ENCODE measurements around the gene GSDME. TPM values are rescaled to one million over a fixed set of nuclear protein-coding genes. Genes with fewer than 3 reads are reported as not detected.

GSDME gene
- total RNA-seq, 5 donors from 2014 or later (not counting 1 experiment from before 2014, with no cell fraction given) = 0.38 to 1.1 (median 0.46) TPM; not detected in 1

GRCh38 chr7:24698531-24699266 is 58.6 kb downstream of the GSDME start:
- Mint-ChIP-seq H3K27me3 (no peaks in the 10 kb centered on the region), H3K36me3 (peaks cover 34% of the 10 kb centered on the region), H3K27ac (no peak overlapping the region), H3K9me3 (no peaks in the 10 kb centered on the region), H3K4me1 (no peaks in the 10 kb centered on the region), H3K4me3 (no peak overlapping the region)
- no peaks in the 10 kb centered on the region for H3K9me3 ChIP-seq
- POLR2A ChIA-PET = no interaction called here
- CTCF ChIA-PET = no interaction called here
- no peaks in the 10 kb centered on the region for H3K27me3 ChIP-seq (replicated peaks in 1 of 2; ENCODE audit: control insufficient read depth in 2 of 2, extremely low read depth in 1 of 2, insufficient read depth in 2 of 2, low read length in 1 of 2)
- ATAC-seq (replicated peaks in 1 of 4) (no peak), DNase-seq (no peak)
- no peak overlapping the region for H3K4me3 ChIP-seq (ENCODE audit: control insufficient read depth in 1 of 2, extremely low read depth in 1 of 2, low read length in 1 of 2)
- no peaks in the 10 kb centered on the region for H3K36me3 ChIP-seq (ENCODE audit: control insufficient read depth in 2 of 2, extremely low read depth in 1 of 2, insufficient read depth in 1 of 2, low read length in 1 of 2)
- 100% methylated on average over 3 of the region's 7 CpGs for WGBS (ENCODE audit: insufficient coverage)
- no peaks in the 10 kb centered on the region for H3K4me1 ChIP-seq (ENCODE audit: control insufficient read depth in 1 of 2, extremely low read depth in 1 of 2, insufficient read depth in 2 of 2, low read length in 2 of 2)
- H3K27ac ChIP-seq (ENCODE audit: low read length) = no peak overlapping the region

- Histone ChIP-seq H3K4me3 (ENCODE audit: control insufficient read depth in 1 of 2, extremely low read depth in 1 of 2, low read length in 1 of 2) (no peak overlapping the region), H3K9me3 (no peaks in the 10 kb centered on the region), H3K4me1 (ENCODE audit: control insufficient read depth in 1 of 2, extremely low read depth in 1 of 2, insufficient read depth in 2 of 2, low read length in 2 of 2) (no peaks in the 10 kb centered on the region), H3K27me3 (replicated peaks in 1 of 2; ENCODE audit: control insufficient read depth in 2 of 2, extremely low read depth in 1 of 2, insufficient read depth in 2 of 2, low read length in 1 of 2) (no peaks in the 10 kb centered on the region), H3K27ac (ENCODE audit: low read length) (no peak overlapping the region), H3K36me3 (ENCODE audit: control insufficient read depth in 2 of 2, extremely low read depth in 1 of 2, insufficient read depth in 1 of 2, low read length in 1 of 2) (no peaks in the 10 kb centered on the region)
- DNase-seq = no peak
- no peak for ATAC-seq (replicated peaks in 1 of 4)
- no peaks in the 10 kb centered on the region for H3K9me3 Mint-ChIP-seq
- 100% methylated on average over 1 of the region's 4 CpGs for WGBS (ENCODE audit: insufficient coverage)
- H3K27ac Mint-ChIP-seq = no peak overlapping the region
- POLR2A ChIA-PET = no interaction called here
- CTCF ChIA-PET = no interaction called here
- H3K4me1 Mint-ChIP-seq = no peaks in the 10 kb centered on the region
- peaks cover 37% of the 10 kb centered on the region for H3K36me3 Mint-ChIP-seq
- no peaks in the 10 kb centered on the region for H3K27me3 Mint-ChIP-seq
- no peak overlapping the region for H3K4me3 Mint-ChIP-seq
Measured at GRCh38 chr7:24697416-24697815, 59.8 kb downstream of the GSDME start.

- Histone ChIP-seq H3K4me1 (ENCODE audit: control insufficient read depth in 1 of 2, extremely low read depth in 1 of 2, insufficient read depth in 2 of 2, low read length in 2 of 2) (no peaks in the 10 kb centered on the region), H3K27me3 (replicated peaks in 1 of 2; ENCODE audit: control insufficient read depth in 2 of 2, extremely low read depth in 1 of 2, insufficient read depth in 2 of 2, low read length in 1 of 2) (no peaks in the 10 kb centered on the region), H3K9me3 (no peaks in the 10 kb centered on the region), H3K36me3 (ENCODE audit: control insufficient read depth in 2 of 2, extremely low read depth in 1 of 2, insufficient read depth in 1 of 2, low read length in 1 of 2) (peaks cover 0 to 2% of the 10 kb centered on the region in 2 donors), H3K27ac (ENCODE audit: low read length) (no peak overlapping the region), H3K4me3 (ENCODE audit: control insufficient read depth in 1 of 2, extremely low read depth in 1 of 2, low read length in 1 of 2) (no peak overlapping the region)
- Mint-ChIP-seq H3K4me3 (no peak overlapping the region), H3K27ac (no peak overlapping the region), H3K9me3 (no peaks in the 10 kb centered on the region), H3K27me3 (no peaks in the 10 kb centered on the region), H3K4me1 (no peaks in the 10 kb centered on the region), H3K36me3 (peaks cover 38% of the 10 kb centered on the region)
- DNase-seq (no peak), ATAC-seq (replicated peaks in 1 of 4) (no peak)
- WGBS (ENCODE audit: insufficient coverage) = 100% methylated on average over 2 of the region's 2 CpGs
- CTCF ChIA-PET = no interaction called here
- POLR2A ChIA-PET = no interaction called here
Measured at GRCh38 chr7:24692592-24692991, 64.7 kb downstream of the GSDME start.

- no peak overlapping the region for H3K4me3 ChIP-seq (ENCODE audit: control insufficient read depth in 1 of 2, extremely low read depth in 1 of 2, low read length in 1 of 2)
- no peak overlapping the region for H3K27ac ChIP-seq (ENCODE audit: low read length)
- 100% methylated on average over 3 of the region's 4 CpGs for WGBS (ENCODE audit: insufficient coverage)
- Mint-ChIP-seq H3K36me3 (peaks cover 41% of the 10 kb centered on the region), H3K4me1 (no peaks in the 10 kb centered on the region), H3K27ac (no peak overlapping the region), H3K27me3 (no peaks in the 10 kb centered on the region), H3K4me3 (no peak overlapping the region), H3K9me3 (no peaks in the 10 kb centered on the region)
- H3K4me1 ChIP-seq (ENCODE audit: control insufficient read depth in 1 of 2, extremely low read depth in 1 of 2, insufficient read depth in 2 of 2, low read length in 2 of 2) = no peaks in the 10 kb centered on the region
- DNase-seq (no peak), ATAC-seq (replicated peaks in 1 of 4) (no peak)
- ChIA-PET CTCF (no interaction called here), POLR2A (no interaction called here)
- H3K9me3 ChIP-seq = no peaks in the 10 kb centered on the region
- no peaks in the 10 kb centered on the region for H3K27me3 ChIP-seq (replicated peaks in 1 of 2; ENCODE audit: control insufficient read depth in 2 of 2, extremely low read depth in 1 of 2, insufficient read depth in 2 of 2, low read length in 1 of 2)
- H3K36me3 ChIP-seq (ENCODE audit: control insufficient read depth in 2 of 2, extremely low read depth in 1 of 2, insufficient read depth in 1 of 2, low read length in 1 of 2) = peaks cover 0 to 7% of the 10 kb centered on the region in 2 donors
Measured at GRCh38 chr7:24690251-24690650, 67.0 kb downstream of the GSDME start.

- DNase-seq (no peak), ATAC-seq (replicated peaks in 1 of 4) (no peak)
- H3K4me1 ChIP-seq (ENCODE audit: control insufficient read depth in 1 of 2, extremely low read depth in 1 of 2, insufficient read depth in 2 of 2, low read length in 2 of 2) = no peaks in the 10 kb centered on the region
- ChIA-PET CTCF (interaction anchor here in 1 of 2 donors (0.7 kb wide), 1 partner anchor 24 kb away, joined by 3 read pairs; no protein-coding TSS in a partner anchor), POLR2A (no interaction called here)
- no peak overlapping the region for H3K4me3 ChIP-seq (ENCODE audit: control insufficient read depth in 1 of 2, extremely low read depth in 1 of 2, low read length in 1 of 2)
- H3K27me3 Mint-ChIP-seq = no peaks in the 10 kb centered on the region
- peaks cover 58% of the 10 kb centered on the region for H3K36me3 Mint-ChIP-seq
- no peaks in the 10 kb centered on the region for H3K9me3 ChIP-seq
- H3K9me3 Mint-ChIP-seq = no peaks in the 10 kb centered on the region
- no peak overlapping the region for H3K4me3 Mint-ChIP-seq
- peaks cover 5 to 7% of the 10 kb centered on the region in 2 donors for H3K36me3 ChIP-seq (ENCODE audit: control insufficient read depth in 2 of 2, extremely low read depth in 1 of 2, insufficient read depth in 1 of 2, low read length in 1 of 2)
- WGBS (ENCODE audit: insufficient coverage) = 100% methylated on average over 1 of the region's 1 CpG
- no peak overlapping the region for H3K27ac Mint-ChIP-seq
- no peaks in the 10 kb centered on the region for H3K27me3 ChIP-seq (replicated peaks in 1 of 2; ENCODE audit: control insufficient read depth in 2 of 2, extremely low read depth in 1 of 2, insufficient read depth in 2 of 2, low read length in 1 of 2)
- H3K27ac ChIP-seq (ENCODE audit: low read length) = no peak overlapping the region
- no peaks in the 10 kb centered on the region for H3K4me1 Mint-ChIP-seq
Measured at GRCh38 chr7:24685708-24686107, 71.6 kb downstream of the GSDME start.

GRCh38 chr7:24670782-24671181 is 86.5 kb downstream of the GSDME start:
- Mint-ChIP-seq H3K4me3 (no peak overlapping the region), H3K36me3 (peaks cover 22% of the 10 kb centered on the region), H3K27ac (no peak overlapping the region), H3K27me3 (no peaks in the 10 kb centered on the region), H3K9me3 (no peaks in the 10 kb centered on the region), H3K4me1 (no peaks in the 10 kb centered on the region)
- Histone ChIP-seq H3K4me3 (ENCODE audit: control insufficient read depth in 1 of 2, extremely low read depth in 1 of 2, low read length in 1 of 2) (no peak overlapping the region), H3K27ac (ENCODE audit: low read length) (no peak overlapping the region), H3K9me3 (no peaks in the 10 kb centered on the region), H3K36me3 (ENCODE audit: control insufficient read depth in 2 of 2, extremely low read depth in 1 of 2, insufficient read depth in 1 of 2, low read length in 1 of 2) (no peaks in the 10 kb centered on the region), H3K27me3 (replicated peaks in 1 of 2; ENCODE audit: control insufficient read depth in 2 of 2, extremely low read depth in 1 of 2, insufficient read depth in 2 of 2, low read length in 1 of 2) (no peaks in the 10 kb centered on the region), H3K4me1 (ENCODE audit: control insufficient read depth in 1 of 2, extremely low read depth in 1 of 2, insufficient read depth in 2 of 2, low read length in 2 of 2) (no peaks in the 10 kb centered on the region)
- DNase-seq = no peak
- CTCF ChIA-PET = no interaction called here
- POLR2A ChIA-PET = no interaction called here
- ATAC-seq (replicated peaks in 1 of 4) = no peak
